ENCODE measurements around the gene MS4A18.
"Not testable (repeated sequence)": the region's sequence is repeated elsewhere in the genome, so short reads cannot be mapped to it uniquely, and the experiment has no call there.

MS4A18 gene

GRCh38 chr11:60753309-60753708, 28.8 kb downstream of the MS4A18 start:
- ChIA-PET POLR2A (no interaction called here), CTCF (interaction anchor here (0.9 to 2.5 kb wide), 7 partner anchors 9 to 52 kb away, joined by 3 to 16 read pairs (median 4); no protein-coding TSS in a partner anchor)
- no peak for DNase-seq (ENCODE audit: extremely low spot score)
- TF ChIP-seq CTCF (IDR thresholded peaks at IDR 0.05; ENCODE audit: control extremely low read depth, extremely low read depth, low read depth, missing control alignments): no peak

- CTCF ChIA-PET: interaction anchor here (0.9 to 2.5 kb wide), 4 partner anchors 7 to 24 kb away, joined by 3 to 16 read pairs (median 5); no protein-coding TSS in a partner anchor
- no peak for TF ChIP-seq CTCF (IDR thresholded peaks at IDR 0.05; ENCODE audit: control extremely low read depth, extremely low read depth, low read depth, missing control alignments)
- no peak for DNase-seq (ENCODE audit: extremely low spot score)
- POLR2A ChIA-PET: no interaction called here
These were observed 30.4 kb downstream of the MS4A18 start for GRCh38 chr11:60754887-60755286.

- TF ChIP-seq CTCF (IDR thresholded peaks at IDR 0.05; ENCODE audit: control extremely low read depth, extremely low read depth, low read depth, missing control alignments): peak; percentile 34
- ChIA-PET CTCF (interaction anchor here (0.7 to 1.8 kb wide), 11 partner anchors 11 to 449 kb away, joined by 3 to 29 read pairs (median 4); no protein-coding TSS in a partner anchor), POLR2A (no interaction called here)
- DNase-seq (ENCODE audit: extremely low spot score): peak; percentile 54
These were observed 31.9 kb downstream of the MS4A18 start, which contains the start of gene MS4A15 for GRCh38 chr11:60756307-60757032. Gene MS4A15 (plus strand): TSS chr11:60756867. CDS start chr11:60763734, 6,867 bp downstream.

- DNase-seq (ENCODE audit: extremely low spot score): no peak
- ChIA-PET POLR2A (no interaction called here), CTCF (interaction anchor here (0.6 to 1.8 kb wide), 11 partner anchors 10 to 450 kb away, joined by 3 to 29 read pairs (median 4); no protein-coding TSS in a partner anchor)
- TF ChIP-seq CTCF (IDR thresholded peaks at IDR 0.05; ENCODE audit: control extremely low read depth, extremely low read depth, low read depth, missing control alignments): no peak
These were observed 32.8 kb downstream of the MS4A18 start for GRCh38 chr11:60757231-60757800.

GRCh38 chr11:60758671-60759070, 34.2 kb downstream of the MS4A18 start:
- POLR2A ChIA-PET; DNase-seq (ENCODE audit: extremely low spot score): not testable (repeated sequence)
- CTCF ChIA-PET: interaction anchor here (1.0 to 1.5 kb wide), 2 partner anchors 10 to 17 kb away, joined by 3 to 5 read pairs; no protein-coding TSS in a partner anchor

GRCh38 chr11:60759438-60760225, 35.1 kb downstream of the MS4A18 start:
- POLR2A ChIA-PET; DNase-seq (ENCODE audit: extremely low spot score): not testable (repeated sequence)
- CTCF ChIA-PET: interaction anchor here (0.9 to 11.0 kb wide), 2 partner anchors 17 to 18 kb away, joined by 3 to 268 read pairs; no protein-coding TSS in a partner anchor

GRCh38 chr11:60761436-60762190, 37.1 kb downstream of the MS4A18 start:
- ChIA-PET CTCF (interaction anchor here (0.9 to 11.0 kb wide), 12 partner anchors 8 to 398 kb away, joined by 3 to 268 read pairs (median 12); partner anchors contain the start of genes MS4A18, PRPF19 and ZP1), POLR2A (interaction anchor here (0.6 kb wide), 1 partner anchor 9 kb away, joined by 3 read pairs; no protein-coding TSS in a partner anchor)
- no peak for DNase-seq (ENCODE audit: extremely low spot score)
- no peak for TF ChIP-seq CTCF (IDR thresholded peaks at IDR 0.05; ENCODE audit: control extremely low read depth, extremely low read depth, low read depth, missing control alignments)

Data from GM10248 (cell line).